Body of pancreas (tissue), 4 donors: ENCODE results near the gene GAMT.

Experiments
- CTCF ChIP-seq, 7 experiments: fragments of 450-650 bp in 4 of 7; fragments of 200-600 bp in 3 of 7; sonication (generic) in 3 of 7; IDR thresholded peaks; one replicate each; pipeline ENCODE4 v1.5.1; 2016 to 2019; ENCODE audit warnings: antibody characterized with exemption in 7 of 7
- POLR2A ChIP-seq, 3 donors: fragments of 450-650 bp; IDR thresholded peaks; one replicate each; pipeline ENCODE4 v1.6.1; 2016; ENCODE audit warnings: antibody characterized with exemption in 3 of 3, mild to moderate bottlenecking in 2 of 3

GRCh38 chr19:1366899-1367870 lies 34.2 kb downstream of the GAMT start:
- TF ChIP-seq CTCF (IDR thresholded peaks at IDR 0.05) (no peak), POLR2A (IDR thresholded peaks at IDR 0.05) (no peak)
